ENCODE measurements around the gene CLPSL2. TPM values are rescaled to one million over a fixed set of nuclear protein-coding genes. Genes with fewer than 3 reads are reported as not detected.

Gene CLPSL2
- total RNA-seq, 4 donors from 2014 or later = not detected

DNA sequence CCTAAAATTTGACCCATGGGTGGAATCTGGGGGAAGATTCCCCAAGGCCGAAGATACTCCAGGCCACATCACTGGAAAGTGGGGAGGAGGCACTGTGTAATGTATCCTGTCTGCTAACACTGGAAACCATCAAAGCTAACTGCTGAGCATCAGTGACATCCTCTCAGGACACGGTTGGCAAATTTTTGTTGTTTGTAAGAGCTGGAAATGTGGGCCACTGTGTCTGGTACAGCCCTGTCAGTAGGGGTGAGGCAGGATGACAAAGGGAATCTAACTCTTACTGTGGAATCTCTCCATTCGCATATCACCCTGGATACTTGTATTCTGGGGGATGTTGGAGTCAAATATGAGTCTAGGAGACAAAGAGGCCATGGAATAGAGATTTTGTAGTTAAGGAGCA, 17.0 kb upstream of the CLPSL2 start:
- TF ChIP-seq POLR2A (IDR thresholded peaks at IDR 0.05; ENCODE audit: low read depth) = no peak
- TF ChIP-seq, protein P1, sequence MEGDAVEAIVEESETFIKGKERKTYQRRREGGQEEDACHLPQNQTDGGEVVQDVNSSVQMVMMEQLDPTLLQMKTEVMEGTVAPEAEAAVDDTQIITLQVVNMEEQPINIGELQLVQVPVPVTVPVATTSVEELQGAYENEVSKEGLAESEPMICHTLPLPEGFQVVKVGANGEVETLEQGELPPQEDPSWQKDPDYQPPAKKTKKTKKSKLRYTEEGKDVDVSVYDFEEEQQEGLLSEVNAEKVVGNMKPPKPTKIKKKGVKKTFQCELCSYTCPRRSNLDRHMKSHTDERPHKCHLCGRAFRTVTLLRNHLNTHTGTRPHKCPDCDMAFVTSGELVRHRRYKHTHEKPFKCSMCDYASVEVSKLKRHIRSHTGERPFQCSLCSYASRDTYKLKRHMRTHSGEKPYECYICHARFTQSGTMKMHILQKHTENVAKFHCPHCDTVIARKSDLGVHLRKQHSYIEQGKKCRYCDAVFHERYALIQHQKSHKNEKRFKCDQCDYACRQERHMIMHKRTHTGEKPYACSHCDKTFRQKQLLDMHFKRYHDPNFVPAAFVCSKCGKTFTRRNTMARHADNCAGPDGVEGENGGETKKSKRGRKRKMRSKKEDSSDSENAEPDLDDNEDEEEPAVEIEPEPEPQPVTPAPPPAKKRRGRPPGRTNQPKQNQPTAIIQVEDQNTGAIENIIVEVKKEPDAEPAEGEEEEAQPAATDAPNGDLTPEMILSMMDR (IDR thresholded peaks at IDR 0.05) = no peak
- TF ChIP-seq POLR2AphosphoS5 (IDR thresholded peaks at IDR 0.05) = no peak
- TF ChIP-seq EP300 (IDR thresholded peaks at IDR 0.05) = no peak
- H3K27me3 ChIP-seq = peaks cover 0 to 67% (median 9%) of the 10 kb centered on the region in 4 donors
- 66% methylated on average over 3 of the region's 3 CpGs for WGBS
- no peak overlapping the region for H3K4me3 ChIP-seq
- no peak overlapping the region for H3K27ac ChIP-seq (replicated peaks in 1 of 4)
- intact Hi-C loops (cut with DNase I) = no loop called here
- H3K4me1 ChIP-seq = peaks cover 0 to 8% (median 3%) of the 10 kb centered on the region in 4 donors
- DNase-seq (ENCODE audit: extremely low spot score) = no peak
- no peaks in the 10 kb centered on the region for H3K9me3 ChIP-seq
- H3K36me3 ChIP-seq = no peaks in the 10 kb centered on the region

DNA sequence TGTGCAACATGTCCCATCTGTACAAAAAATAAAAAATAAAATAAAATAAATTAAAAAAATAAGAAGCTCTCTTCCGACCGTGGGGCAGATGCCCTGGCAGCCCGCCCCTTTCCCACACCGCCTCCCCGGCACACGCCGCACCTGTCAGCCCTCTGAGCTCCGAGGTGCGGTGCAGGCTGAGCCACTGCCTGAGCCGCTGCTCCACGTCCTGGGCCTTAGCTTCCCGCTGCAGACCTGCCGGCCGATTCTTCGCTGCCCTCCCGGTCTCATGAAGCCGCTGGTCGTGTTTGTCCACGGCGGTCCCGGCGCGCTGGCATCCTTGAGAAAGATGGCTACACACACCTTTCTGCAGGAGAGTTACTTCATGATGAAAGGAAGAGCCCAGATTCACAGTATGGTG, 10.7 kb upstream of the CLPSL2 start:
- TF ChIP-seq POLR2AphosphoS5 (IDR thresholded peaks at IDR 0.05) (no peak), POLR2A (IDR thresholded peaks at IDR 0.05; ENCODE audit: low read depth) (no peak), EP300 (IDR thresholded peaks at IDR 0.05) (no peak)
- TF ChIP-seq, protein P1 (IDR thresholded peaks at IDR 0.05) = no peak
- DNase-seq (ENCODE audit: extremely low spot score) = no peak
- Histone ChIP-seq H3K9me3 (no peaks in the 10 kb centered on the region), H3K27ac (replicated peaks in 1 of 4) (no peak overlapping the region), H3K4me1 (peaks cover 0 to 8% (median 3%) of the 10 kb centered on the region in 4 donors), H3K4me3 (no peak overlapping the region), H3K27me3 (peaks cover 0 to 56% (median 15%) of the 10 kb centered on the region in 4 donors), H3K36me3 (no peaks in the 10 kb centered on the region)
- intact Hi-C loops (cut with DNase I) = no loop called here
- WGBS = 83% methylated on average over 23 of the region's 23 CpGs

DNA sequence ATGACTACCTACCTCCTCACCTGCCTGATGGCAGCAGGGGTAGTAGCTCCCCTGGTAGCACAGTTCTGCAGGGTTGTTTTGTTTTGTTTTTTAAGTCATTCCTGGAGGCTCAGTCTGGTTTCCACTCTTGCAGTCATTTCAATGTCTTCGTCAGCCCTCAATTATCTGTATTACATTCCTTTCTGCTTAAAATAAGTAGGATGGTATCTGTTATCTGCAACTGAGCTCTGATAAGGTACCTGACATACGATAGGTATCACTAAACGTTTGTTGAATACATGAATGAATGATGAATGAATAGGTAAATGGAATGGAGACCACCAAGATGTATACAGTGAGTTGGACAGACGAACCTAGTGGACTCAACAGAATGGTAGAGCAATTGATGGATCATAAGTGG, 7.2 kb upstream of the CLPSL2 start:
- peaks cover 0 to 3% (median 1%) of the 10 kb centered on the region in 4 donors for H3K4me1 ChIP-seq
- no peaks in the 10 kb centered on the region for H3K36me3 ChIP-seq
- no peak overlapping the region for H3K27ac ChIP-seq (replicated peaks in 1 of 4)
- WGBS = 78% methylated on average over 4 of the region's 4 CpGs
- no peaks in the 10 kb centered on the region for H3K9me3 ChIP-seq
- peaks cover 0 to 43% (median 8%) of the 10 kb centered on the region in 4 donors for H3K27me3 ChIP-seq
- no peak overlapping the region for H3K4me3 ChIP-seq
- intact Hi-C loops (cut with DNase I) = no loop called here
- no peak for DNase-seq (ENCODE audit: extremely low spot score)
- TF ChIP-seq EP300 (IDR thresholded peaks at IDR 0.05) = no peak
- TF ChIP-seq POLR2A (IDR thresholded peaks at IDR 0.05; ENCODE audit: low read depth) = no peak
- TF ChIP-seq POLR2AphosphoS5 (IDR thresholded peaks at IDR 0.05) = no peak
- TF ChIP-seq, protein P1 (IDR thresholded peaks at IDR 0.05) = no peak

DNA sequence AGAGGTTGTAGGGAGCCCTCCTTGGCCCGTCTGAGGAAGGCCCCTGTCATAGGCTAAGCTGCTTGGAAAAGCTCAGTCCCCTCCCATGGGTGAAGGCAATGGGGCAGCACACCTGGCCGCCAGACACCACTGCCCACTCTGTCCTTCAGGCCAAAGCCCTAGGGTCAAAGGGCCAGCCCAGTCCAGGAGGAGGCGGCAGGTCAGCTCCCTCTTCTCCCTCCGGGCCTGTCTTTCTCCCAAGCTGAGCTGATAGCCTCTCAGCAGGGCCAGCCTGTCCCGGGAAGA, 5.1 kb upstream of the CLPSL2 start:
- DNase-seq (ENCODE audit: extremely low spot score) = no peak
- H3K4me1 ChIP-seq = peaks cover 2 to 3% (median 3%) of the 10 kb centered on the region in 4 donors
- H3K27ac ChIP-seq (replicated peaks in 1 of 4) = no peak overlapping the region
- no peak for TF ChIP-seq EP300 (IDR thresholded peaks at IDR 0.05)
- TF ChIP-seq POLR2A (IDR thresholded peaks at IDR 0.05; ENCODE audit: low read depth) = no peak
- no peak for TF ChIP-seq POLR2AphosphoS5 (IDR thresholded peaks at IDR 0.05)
- TF ChIP-seq, protein P1 (IDR thresholded peaks at IDR 0.05) = no peak
- WGBS = 43% methylated on average over 3 of the region's 5 CpGs
- H3K27me3 ChIP-seq = peaks cover 6 to 45% (median 7%) of the 10 kb centered on the region in 4 donors
- intact Hi-C loops (cut with DNase I) = no loop called here
- H3K36me3 ChIP-seq = no peaks in the 10 kb centered on the region
- no peak overlapping the region for H3K4me3 ChIP-seq
- H3K9me3 ChIP-seq = no peaks in the 10 kb centered on the region

DNA sequence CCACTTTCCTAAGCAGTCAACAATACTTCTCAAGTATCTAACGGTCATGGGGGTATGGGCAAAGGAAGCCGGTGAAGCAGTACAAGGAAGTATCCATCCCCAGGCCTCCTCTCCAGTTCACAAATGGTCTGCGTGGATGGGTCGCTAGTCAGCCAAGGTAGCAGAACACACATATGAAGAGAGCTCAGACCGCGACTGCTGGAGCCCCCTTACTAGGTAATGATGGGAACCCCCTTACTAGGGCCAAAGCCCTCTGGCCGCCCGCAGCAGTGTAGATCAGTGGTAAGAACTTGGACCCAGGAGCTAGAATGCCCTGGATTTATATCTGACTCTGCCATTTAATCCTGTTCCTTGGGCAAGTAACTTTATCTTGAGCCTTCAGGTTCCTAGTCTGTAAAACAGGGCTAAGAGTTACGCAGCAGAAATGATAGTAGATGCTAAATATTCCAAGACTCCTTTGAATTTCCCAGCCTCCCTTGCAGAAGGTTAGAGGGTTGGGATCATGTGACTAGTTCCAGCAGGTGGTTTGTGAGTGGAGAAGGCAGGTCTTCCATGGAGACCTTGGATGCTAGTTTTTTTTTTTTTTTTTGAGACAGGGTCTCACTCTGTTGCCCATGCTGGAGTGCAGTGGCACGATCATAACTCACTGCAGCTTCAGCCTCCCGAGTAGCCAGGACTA, 2.1 kb upstream of the CLPSL2 start:
- H3K4me3 ChIP-seq = no peak overlapping the region
- H3K9me3 ChIP-seq = no peaks in the 10 kb centered on the region
- 89% methylated on average over 10 of the region's 11 CpGs for WGBS
- H3K4me1 ChIP-seq = peaks cover 7 to 10% (median 10%) of the 10 kb centered on the region in 4 donors
- H3K27me3 ChIP-seq = peaks cover 8 to 65% (median 13%) of the 10 kb centered on the region in 4 donors
- no peak for DNase-seq (ENCODE audit: extremely low spot score)
- no peak for TF ChIP-seq EP300 (IDR thresholded peaks at IDR 0.05)
- TF ChIP-seq, protein P1 (IDR thresholded peaks at IDR 0.05) = no peak
- TF ChIP-seq POLR2AphosphoS5 (IDR thresholded peaks at IDR 0.05) = no peak
- intact Hi-C loops (cut with DNase I) = no loop called here
- H3K27ac ChIP-seq (replicated peaks in 1 of 4) = no peak overlapping the region
- no peaks in the 10 kb centered on the region for H3K36me3 ChIP-seq

All from esophagus muscularis mucosa (tissue), 4 donors.